NCI-H510A treated with DMSO at 0.1 percent for 48 hours (cell line): ENCODE results near the gene UBE2E3.
"Not testable (repeated sequence)": the region's sequence is repeated elsewhere in the genome, so short reads cannot be mapped to it uniquely, and the experiment has no call there.

ENCODE experiments used
- DNase-seq: peaks from one replicate; lab custom pipeline; 2025; lab: John Stamatoyannopoulos, UW

UBE2E3 gene

DNA sequence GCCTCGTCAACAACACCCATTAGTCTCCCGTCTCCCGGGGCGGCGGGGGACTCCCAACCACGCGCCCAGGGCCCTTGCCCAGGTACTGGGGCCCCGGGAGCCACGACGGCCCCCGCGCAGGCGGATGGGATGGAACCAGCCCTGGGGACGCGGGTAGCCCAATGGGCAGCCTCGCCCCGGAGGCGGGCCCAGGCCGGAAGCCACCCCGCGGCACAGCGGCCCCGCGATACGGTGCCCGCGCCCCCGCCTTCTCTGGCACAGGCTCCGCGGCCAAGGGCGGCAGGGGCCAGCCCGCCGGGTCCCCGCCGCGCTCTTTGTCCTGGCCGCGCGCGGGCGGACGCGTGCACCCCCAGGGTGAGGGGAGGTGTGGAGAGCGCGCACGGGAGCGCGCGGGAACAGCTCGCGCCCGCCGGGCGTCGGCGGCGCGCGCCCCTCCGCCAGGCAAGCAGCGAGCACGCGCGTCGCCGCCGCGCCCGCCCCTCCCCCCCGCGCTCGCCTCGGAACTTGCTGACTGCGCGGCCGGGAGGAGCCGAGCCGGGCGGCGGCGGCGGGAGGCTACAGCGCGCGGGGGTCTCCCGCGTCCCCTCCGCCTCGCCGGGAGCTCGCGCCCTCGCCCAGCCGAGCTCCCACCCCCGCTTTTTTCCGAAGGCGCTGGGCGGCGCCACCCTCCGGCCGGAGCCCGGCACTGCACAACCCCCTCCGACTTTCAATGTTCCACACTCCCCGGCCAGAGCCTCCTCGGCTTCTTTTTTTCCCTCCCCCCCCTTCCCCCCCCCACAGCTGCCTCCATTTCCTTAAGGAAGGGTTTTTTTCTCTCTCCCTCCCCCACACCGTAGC lies at the start of gene UBE2E3:
UBE2E3 (plus strand) TSS at position 500 of the 837 bp plus-strand sequence. CDS start 1,438 bp downstream, outside the sequence.
- peak; percentile 78 for DNase-seq

- no peak for DNase-seq
Observed at GRCh38 chr2:180931841-180932240, 48.6 kb upstream of the UBE2E3 start.

GRCh38 chr2:180933332-180933731 lies 47.1 kb upstream of the UBE2E3 start:
- no peak for DNase-seq

GRCh38 chr2:180934911-180935310 lies 45.5 kb upstream of the UBE2E3 start:
- DNase-seq, result no peak

DNA sequence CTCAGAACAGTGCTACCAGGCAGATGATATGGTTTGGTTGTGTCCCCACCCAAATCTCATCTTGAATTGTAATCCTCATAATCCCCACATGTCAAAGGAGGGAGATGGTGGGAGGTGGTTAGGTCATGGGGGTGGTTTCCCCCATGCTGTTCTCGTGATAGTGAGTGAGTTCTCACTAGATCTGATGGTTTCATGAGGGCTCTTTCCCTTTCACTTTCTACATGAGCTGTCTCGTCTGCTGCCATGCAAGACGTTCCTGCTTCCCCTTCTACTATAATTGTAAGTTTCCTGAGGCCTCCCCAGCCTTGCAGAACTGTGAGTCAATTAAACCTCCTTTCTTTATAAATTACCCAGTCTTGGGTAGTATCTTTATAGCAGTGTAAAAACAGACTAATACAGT lies 42.9 kb upstream of the UBE2E3 start:
- DNase-seq, result not testable (repeated sequence)

DNA sequence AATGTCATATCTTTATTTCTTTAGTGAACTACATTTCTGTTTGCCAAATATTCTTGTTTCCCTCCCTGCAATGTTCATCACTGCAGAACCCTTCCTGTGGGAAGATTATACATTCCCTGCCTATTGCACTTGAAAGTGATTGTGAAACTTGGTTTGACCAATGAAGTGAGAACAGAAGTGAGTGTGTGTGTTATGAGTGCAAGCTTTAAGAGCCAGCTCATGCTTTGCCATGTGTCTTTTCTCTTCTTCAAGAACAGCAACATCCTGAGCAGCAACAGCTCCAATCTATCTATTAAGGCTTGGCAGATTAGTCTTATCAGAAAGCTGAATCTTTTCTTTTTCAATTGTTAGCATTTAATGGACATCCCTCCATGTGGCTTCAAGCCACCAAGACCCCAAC lies 42.0 kb upstream of the UBE2E3 start:
- no peak for DNase-seq

GRCh38 chr2:180943275-180943674 lies 37.1 kb upstream of the UBE2E3 start:
- no peak for DNase-seq

- DNase-seq, result no peak
Observed at GRCh38 chr2:180944372-180944771, 36.0 kb upstream of the UBE2E3 start.

- DNase-seq, result no peak
Observed at GRCh38 chr2:180947208-180947689, 33.2 kb upstream of the UBE2E3 start.

DNA sequence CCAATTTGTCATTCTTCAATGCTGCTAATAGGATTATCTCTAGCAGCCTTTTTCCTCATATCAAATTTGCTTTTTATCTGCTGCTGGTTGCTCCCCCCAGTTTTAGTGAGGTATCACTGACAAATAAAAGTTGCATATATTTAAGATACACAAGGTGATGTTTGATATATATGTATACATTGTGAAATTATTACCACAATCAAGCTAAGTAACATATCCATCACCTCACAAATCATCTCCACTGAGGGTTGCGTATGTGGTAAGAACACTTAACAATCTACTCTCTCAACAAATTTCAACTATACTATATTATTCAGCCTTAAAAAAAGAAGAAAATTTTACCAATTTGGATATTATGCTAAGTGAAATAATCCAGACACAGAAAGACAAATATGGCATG lies 30.5 kb upstream of the UBE2E3 start:
- no peak for DNase-seq

GRCh38 chr2:180952082-180952481 lies 28.3 kb upstream of the UBE2E3 start:
- no peak for DNase-seq

DNA sequence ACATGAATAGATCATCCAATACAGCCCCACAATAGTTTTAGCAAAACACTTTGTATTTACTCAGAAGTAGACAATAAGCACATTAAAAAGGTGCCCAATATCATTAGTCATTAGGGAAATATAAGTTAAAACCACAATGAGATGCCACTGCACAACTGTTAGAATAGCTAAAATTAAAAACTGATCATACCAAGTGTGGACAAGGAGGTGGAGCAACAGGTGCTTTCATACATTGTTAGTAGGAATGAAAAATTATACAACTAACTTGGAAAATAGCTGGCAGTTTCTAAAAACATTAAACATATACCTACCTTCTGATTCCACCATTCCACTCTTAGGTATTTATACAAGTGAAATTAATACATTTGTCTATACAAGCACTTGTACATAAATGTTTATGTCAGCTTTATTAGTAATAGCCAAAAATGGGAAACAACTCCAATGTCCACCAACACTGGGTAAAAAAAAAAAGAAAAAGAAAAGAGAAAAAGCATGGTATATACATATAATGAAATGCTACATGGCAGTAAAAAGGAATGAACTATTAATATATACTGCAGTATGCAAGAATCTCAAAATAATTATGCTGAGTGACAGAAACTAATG lies 27.6 kb upstream of the UBE2E3 start:
- no peak for DNase-seq

DNA sequence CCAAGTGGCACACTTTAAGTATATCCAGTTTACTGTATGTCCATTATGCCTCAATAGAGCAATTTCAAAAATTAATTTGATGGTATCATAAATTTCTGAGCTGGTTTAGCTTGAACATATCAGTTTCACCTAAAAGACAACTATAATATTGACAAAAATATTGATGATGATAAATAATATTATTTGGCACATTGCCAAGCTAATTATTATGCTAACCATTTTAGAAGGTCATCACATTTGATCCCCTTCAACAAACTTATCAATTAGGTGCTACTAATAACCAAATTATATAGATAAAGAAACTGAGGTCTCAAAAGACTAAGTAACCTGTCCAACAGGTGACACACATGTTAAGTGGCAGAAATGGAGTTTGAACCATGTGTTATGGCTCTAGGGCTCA lies 26.9 kb upstream of the UBE2E3 start:
- no peak for DNase-seq

DNA sequence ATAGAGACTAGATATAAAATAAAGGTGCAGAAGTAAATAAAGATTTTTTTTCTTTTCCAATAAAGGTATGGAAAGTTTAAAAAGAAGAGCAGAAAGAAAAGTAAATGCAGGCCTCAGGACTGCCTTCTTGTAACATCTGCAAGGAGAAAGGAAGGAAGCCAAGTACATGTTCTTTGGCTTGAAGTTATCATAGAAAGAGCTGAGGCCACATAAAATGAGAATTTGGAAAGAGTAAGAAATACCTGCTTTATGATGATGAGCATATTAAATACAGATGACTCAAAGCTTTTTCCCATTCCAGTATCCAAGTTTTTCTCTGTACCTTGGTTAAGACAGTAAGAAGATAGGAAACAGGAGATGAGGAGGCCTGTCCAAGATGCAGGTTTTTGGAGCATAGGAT lies 25.3 kb upstream of the UBE2E3 start:
- DNase-seq, result no peak

- no peak for DNase-seq
Observed at GRCh38 chr2:180959787-180960186, 20.6 kb upstream of the UBE2E3 start.

DNA sequence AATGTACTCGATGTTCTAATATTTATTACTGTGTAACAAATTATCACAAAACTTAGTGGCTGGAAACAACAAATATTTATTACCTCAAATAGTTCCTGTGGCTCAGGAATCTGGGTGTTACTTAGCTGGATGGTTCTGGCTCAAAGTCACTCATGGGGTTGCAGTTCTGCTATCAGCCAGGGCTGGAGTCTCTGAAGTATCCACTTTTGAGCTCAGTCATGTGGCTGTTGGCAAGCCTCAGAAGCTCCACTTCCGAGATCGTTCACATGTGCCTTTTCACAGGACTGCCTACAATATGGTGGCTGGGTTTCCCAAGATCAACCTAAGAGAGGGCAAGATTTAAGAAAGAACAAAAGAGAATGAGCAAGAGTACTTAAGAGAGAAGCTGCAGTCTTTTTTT lies 19.4 kb upstream of the UBE2E3 start:
- DNase-seq, result no peak

DNA sequence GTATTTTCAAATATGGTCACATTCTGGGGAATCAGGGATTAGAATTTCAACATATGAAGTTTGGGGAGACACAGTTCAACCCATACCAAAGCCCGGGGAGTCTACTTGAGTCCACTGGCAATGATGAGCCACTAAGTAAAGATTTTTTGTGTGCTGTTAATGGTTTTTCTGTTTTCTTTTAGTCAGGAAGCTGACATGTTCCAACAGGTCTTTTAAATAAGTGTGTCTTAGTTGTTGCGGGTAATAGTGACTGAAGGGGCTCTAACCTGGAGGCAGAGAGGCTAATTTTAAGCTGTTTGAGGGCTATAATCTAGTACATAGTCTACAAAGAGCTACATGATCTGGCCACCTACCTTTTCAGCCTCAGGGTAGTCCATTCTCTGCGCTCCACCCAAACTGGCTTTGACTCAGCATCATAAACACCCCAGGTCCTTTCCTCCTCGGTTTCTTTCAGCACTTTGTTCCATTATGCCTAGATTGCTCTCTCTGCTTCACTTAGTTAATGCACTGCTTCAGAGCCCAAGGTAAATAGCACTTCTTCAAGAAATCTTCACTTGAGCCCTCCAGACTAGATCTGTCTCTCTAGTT lies 17.6 kb upstream of the UBE2E3 start:
- no peak for DNase-seq

DNA sequence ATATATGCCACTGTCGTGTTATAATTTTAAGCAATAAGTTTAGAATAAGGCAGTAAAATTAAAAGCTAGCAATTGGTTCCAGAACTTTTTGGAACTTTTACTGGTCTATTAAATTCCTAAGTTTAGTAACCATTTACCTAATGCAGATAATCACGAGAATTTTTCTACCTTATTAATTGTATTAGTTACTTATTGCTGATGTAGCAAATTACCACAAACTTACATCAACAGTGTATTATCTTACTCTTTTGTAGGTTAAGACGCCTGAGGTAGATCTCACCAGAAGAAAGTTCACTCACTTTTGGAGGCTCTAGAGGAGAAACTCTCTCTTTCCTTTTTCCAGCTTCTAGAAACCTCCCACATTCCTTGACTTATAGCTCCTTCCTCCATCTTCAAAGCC lies 14.0 kb upstream of the UBE2E3 start:
- no peak for DNase-seq

GRCh38 chr2:180969124-180969523 lies 11.3 kb upstream of the UBE2E3 start:
- DNase-seq, result no peak

DNA sequence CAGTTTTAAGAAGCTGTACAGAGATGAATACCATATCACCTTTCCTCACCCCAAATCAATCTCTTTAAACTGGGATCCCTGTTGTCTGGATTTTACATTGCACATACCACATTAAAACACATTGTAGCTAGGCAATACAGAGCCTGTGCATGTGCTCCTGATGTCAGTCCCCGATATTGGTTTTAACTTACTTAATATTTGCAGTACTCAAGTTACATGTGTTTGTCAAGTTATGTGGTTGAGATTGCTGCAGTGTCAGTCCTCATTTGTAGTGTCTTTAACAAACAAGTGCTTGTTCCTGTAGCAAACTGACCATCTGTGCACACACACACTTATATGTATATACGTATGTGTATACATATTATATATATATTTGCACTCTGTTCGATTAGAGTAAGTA lies 10.4 kb upstream of the UBE2E3 start:
- peak; percentile 95 for DNase-seq

DNA sequence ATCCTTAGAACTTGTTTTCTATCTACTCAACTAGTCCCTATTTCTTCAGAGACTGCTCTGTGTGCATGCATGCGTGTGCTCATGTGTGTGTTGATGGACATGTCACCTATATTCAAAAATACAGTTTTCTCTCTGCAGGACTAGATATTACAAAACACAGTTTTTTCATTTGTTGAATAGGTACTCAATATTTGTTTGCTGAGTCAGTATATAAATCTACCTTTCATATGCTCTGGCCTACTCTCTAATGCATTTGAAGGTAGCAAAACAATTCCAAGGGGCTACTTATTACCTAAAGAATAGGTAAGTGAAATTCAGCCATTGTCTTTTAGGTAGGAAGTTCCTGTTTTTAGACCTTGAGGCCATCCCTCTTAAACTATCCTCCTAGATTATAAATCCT lies 8.6 kb upstream of the UBE2E3 start:
- no peak for DNase-seq

- no peak for DNase-seq
Observed at GRCh38 chr2:180975585-180975984, 4.8 kb upstream of the UBE2E3 start.
